SK-N-SH treated with all-trans-retinoic acid at 6 μM for 48 hours (cell line): ENCODE data around the gene PGP.

ENCODE experiments used
- ARNTL ChIP-seq: fragments of 450-650 bp; formaldehyde crosslinking; IDR thresholded peaks from 2 replicates; pipeline ENCODE4 v1.5.0; 2020; ENCODE audit warnings: low read depth, mild to moderate bottlenecking, moderate library complexity, borderline replicate concordance
- ESRRG ChIP-seq: fragments of 250-450 bp; sonication (Bioruptor Pico); IDR thresholded peaks from 2 replicates; pipeline ENCODE4 v1.6.1; 2021; ENCODE audit warnings: mild to moderate bottlenecking
- ZFP3 ChIP-seq: fragments of 250-450 bp; sonication (Bioruptor Pico); IDR thresholded peaks from 2 replicates; pipeline ENCODE4 v1.5.0; 2020; ENCODE audit warnings: mild to moderate bottlenecking, moderate library complexity
- ZFP30 ChIP-seq: fragments of 450-650 bp; formaldehyde crosslinking; IDR thresholded peaks from 2 replicates; pipeline ENCODE4 v1.5.0; 2022; ENCODE audit warnings: mild to moderate bottlenecking, moderate library complexity
- TF ChIP-seq, protein P1 (sequence below): fragments of 250-450 bp; sonication (Bioruptor Pico); IDR thresholded peaks from 2 replicates; pipeline ENCODE4 v1.8.0; 2020; ENCODE audit warnings: mild to moderate bottlenecking, moderate library complexity, borderline replicate concordance

DNA sequence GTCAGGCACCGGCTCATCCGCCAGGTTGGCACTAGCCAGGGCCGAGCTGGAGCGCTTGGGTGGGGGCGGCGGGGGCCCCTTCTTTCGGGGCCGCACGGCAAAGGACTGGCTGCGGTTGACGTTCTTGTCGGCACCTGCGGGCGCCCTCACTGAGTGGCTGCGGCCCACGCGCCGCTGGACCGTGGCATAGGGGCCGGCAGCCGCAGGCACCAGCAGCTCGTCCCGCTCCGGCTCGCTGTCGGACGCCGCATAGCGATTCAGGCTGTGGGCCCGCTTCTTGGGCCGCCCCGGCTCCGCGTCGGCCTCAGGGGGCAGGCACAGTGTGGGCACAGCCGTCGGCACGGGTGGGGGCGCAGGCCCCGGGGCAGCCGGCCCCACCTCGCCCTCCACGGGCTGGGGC lies 34.2 kb downstream of the PGP start:
- TF ChIP-seq, protein P1, sequence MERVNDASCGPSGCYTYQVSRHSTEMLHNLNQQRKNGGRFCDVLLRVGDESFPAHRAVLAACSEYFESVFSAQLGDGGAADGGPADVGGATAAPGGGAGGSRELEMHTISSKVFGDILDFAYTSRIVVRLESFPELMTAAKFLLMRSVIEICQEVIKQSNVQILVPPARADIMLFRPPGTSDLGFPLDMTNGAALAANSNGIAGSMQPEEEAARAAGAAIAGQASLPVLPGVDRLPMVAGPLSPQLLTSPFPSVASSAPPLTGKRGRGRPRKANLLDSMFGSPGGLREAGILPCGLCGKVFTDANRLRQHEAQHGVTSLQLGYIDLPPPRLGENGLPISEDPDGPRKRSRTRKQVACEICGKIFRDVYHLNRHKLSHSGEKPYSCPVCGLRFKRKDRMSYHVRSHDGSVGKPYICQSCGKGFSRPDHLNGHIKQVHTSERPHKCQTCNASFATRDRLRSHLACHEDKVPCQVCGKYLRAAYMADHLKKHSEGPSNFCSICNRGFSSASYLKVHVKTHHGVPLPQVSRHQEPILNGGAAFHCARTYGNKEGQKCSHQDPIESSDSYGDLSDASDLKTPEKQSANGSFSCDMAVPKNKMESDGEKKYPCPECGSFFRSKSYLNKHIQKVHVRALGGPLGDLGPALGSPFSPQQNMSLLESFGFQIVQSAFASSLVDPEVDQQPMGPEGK (CRISPR knock-in tag) = no peak
- TF ChIP-seq ZFP30 (CRISPR knock-in tag) (no peak), ZFP3 (CRISPR knock-in tag) (no peak), ESRRG (no peak), ARNTL (CRISPR knock-in tag) (no peak)
